Ovary (tissue), 9 donors: ENCODE data around the gene KIAA1671. TPM values are rescaled to one million over a fixed set of nuclear protein-coding genes. Genes with fewer than 3 reads are reported as not detected.

Experiments used
- DNase-seq, 5 donors: peaks; one replicate each; pipeline ENCODE4 v3.0.0-alpha.2; 2019 to 2020
- H3K27ac ChIP-seq, 2 donors: fragments of 200-600 bp; one replicate each; pipeline versions ENCODE4 v1.5.1 to v1.8.0; 2019 to 2022
- H3K27me3 ChIP-seq: fragments of 200-600 bp; one replicate; pipeline ENCODE4 v1.8.0; 2022
- H3K36me3 ChIP-seq: fragments of 200-600 bp; sonication (generic); one replicate; pipeline ENCODE4 v1.5.1; 2019
- H3K4me1 ChIP-seq: one replicate; pipeline ENCODE4 v1.8.1; 2013; ENCODE audit warnings: mild to moderate bottlenecking, moderate library complexity; ENCODE audit not compliant: insufficient read depth
- H3K4me3 ChIP-seq: fragments of 200-600 bp; sonication (generic); one replicate; pipeline ENCODE4 v1.5.1; 2017
- H3K9me3 ChIP-seq, 2 donors: fragments of 200-600 bp in 1 of 2; sonication (generic) in 1 of 2; one replicate each; pipeline versions ENCODE4 v1.5.1 to v1.8.1; 2013 to 2019; ENCODE audit warnings: mild to moderate bottlenecking in 1 of 2, moderate library complexity in 1 of 2
- CTCF ChIP-seq, 3 donors: fragments of 450-650 bp in 2 of 3; fragments of 200-600 bp in 1 of 3; IDR thresholded peaks; one replicate each; pipeline versions ENCODE4 v1.5.1 to v1.8.0; 2016 to 2022; ENCODE audit warnings: antibody characterized with exemption in 3 of 3, mild to moderate bottlenecking in 1 of 3
- EP300 ChIP-seq: sonication (generic); formaldehyde crosslinking; IDR thresholded peaks from one replicate; pipeline ENCODE4 v1.6.1; 2017; ENCODE audit warnings: antibody characterized with exemption
- POLR2A ChIP-seq: fragments of 450-650 bp; IDR thresholded peaks from one replicate; pipeline ENCODE4 v1.6.1; 2017; ENCODE audit warnings: antibody characterized with exemption, mild to moderate bottlenecking, moderate library complexity
- WGBS, 3 donors: extraction: QIAGEN DNeasy Blood & Tissue Kit in 1 of 3; methylation state at CpG; one replicate each; pipeline versions ENCODE4 v1.1.5 to v1.1.7; 2013 to 2017; 5-methylcytosine and 5-hydroxymethylcytosine counted together
- intact Hi-C, 4 donors: fragments of 100-400 bp; cut with DNase I; formaldehyde crosslinking; loops; one replicate each; pipeline versions ENCODE4 v1.11.0 to v1.15.1; 2022 to 2023
- polyA plus RNA-seq, 2 donors: library from polyadenylated mRNA; stranded (reverse); fragments of 200-250 nt in 1 of 2; fragments of 350-450 nt in 1 of 2; fragmentation: Illumina TruSeq in 1 of 2; extraction: RNeasy Lipid Tissue Mini Kit (QIAGEN cat#74804) in 1 of 2; gene quantifications; one replicate each; pipeline ENCODE4 v1.2.3, GENCODE V29; 2013 to 2014
- total RNA-seq, 7 donors: library from RNA; depleted of rRNA in 2 of 7; stranded (reverse); fragments of >200 nt in 2 of 7; fragmentation: NEBNext Ultra II Directional in 3 of 7; extraction: Animal tissue kit (Norgen Biotek cat#: 25700) in 3 of 7; gene quantifications; one replicate each; pipeline versions ENCODE4 v1.1.0 to v1.2.4, GENCODE V29; 2016 to 2023
- donor health status: DM: no; HTN: no; CAD: no; lungs with moderate emphysema.
- donor health status: DM: no; HTN: no; CAD: no.
- donor health status: Bipolar disorder and iron deficiency.
- donor health status: DM: yes; HTN: yes; CAD: no.
- donor health status: DM: no; HTN: no; CAD: no.
- donor health status: DM: yes; HTN: yes; CAD: no.

The KIAA1671 gene
- total and polyA plus RNA-seq, 9 donors = 9.8 to 27.9 (median 24.5) TPM

DNA sequence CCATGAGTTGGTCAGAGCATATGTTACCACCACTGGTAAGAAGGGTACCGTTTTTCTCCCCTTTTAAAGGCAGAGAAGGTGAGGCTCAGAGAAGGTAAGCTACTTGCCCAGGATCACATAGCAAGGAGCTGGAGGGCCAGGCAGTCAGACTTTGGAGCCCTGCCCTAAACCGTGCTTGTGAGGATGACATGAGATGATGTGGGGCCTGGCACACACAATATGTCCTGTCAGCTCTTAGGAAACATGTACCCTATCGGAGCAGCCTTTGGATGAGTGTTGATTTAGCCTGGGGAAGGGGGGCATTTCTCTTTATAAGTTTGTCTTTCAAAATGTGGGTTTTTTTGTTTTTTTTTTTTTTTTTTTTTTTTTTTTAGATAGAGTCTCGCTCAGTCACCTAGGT is 146.7 kb downstream of the KIAA1671 start:
- Histone ChIP-seq H3K4me3 (no peak overlapping the region), H3K9me3 (no peaks in the 10 kb centered on the region), H3K4me1 (peaks cover 3% of the 10 kb centered on the region), H3K36me3 (no peaks in the 10 kb centered on the region), H3K27ac (no peak overlapping the region), H3K27me3 (no peaks in the 10 kb centered on the region)
- TF ChIP-seq EP300 = no peak
- no peak for TF ChIP-seq POLR2A
- no peak for TF ChIP-seq CTCF (IDR thresholded peaks at IDR 0.05)
- 87 to 91% (median 88%) methylated on average over 4 of the region's 4 CpGs for WGBS, 3 donors
- intact Hi-C loops = no loop called here
- DNase-seq = no peak

GRCh38 chr22:25100402-25100801 is 147.9 kb downstream of the KIAA1671 start:
- Histone ChIP-seq H3K4me3 (no peak overlapping the region), H3K4me1 (peaks cover 3% of the 10 kb centered on the region), H3K36me3 (no peaks in the 10 kb centered on the region), H3K27me3 (no peaks in the 10 kb centered on the region), H3K27ac (no peak overlapping the region), H3K9me3 (no peaks in the 10 kb centered on the region)
- 91 to 96% (median 95%) methylated on average over 4 of the region's 4 CpGs for WGBS, 3 donors
- DNase-seq = no peak
- intact Hi-C loops = no loop called here
- no peak for TF ChIP-seq CTCF (IDR thresholded peaks at IDR 0.05)
- TF ChIP-seq EP300 = no peak
- TF ChIP-seq POLR2A = no peak

- no peak for DNase-seq
- no peaks in the 10 kb centered on the region for H3K36me3 ChIP-seq
- no peak for TF ChIP-seq POLR2A
- TF ChIP-seq EP300 = no peak
- no peak for TF ChIP-seq CTCF (IDR thresholded peaks at IDR 0.05)
- 16 to 31% (median 19%) methylated on average over 5 of the region's 5 CpGs for WGBS, 3 donors
- intact Hi-C loops = no loop called here
- no peaks in the 10 kb centered on the region for H3K27me3 ChIP-seq
- H3K4me3 ChIP-seq = no peak overlapping the region
- no peak overlapping the region for H3K27ac ChIP-seq
- H3K9me3 ChIP-seq = no peaks in the 10 kb centered on the region
- H3K4me1 ChIP-seq = peaks cover 3% of the 10 kb centered on the region
Measured at GRCh38 chr22:25100948-25101347, 148.4 kb downstream of the KIAA1671 start.

GRCh38 chr22:25101501-25101900 is 149.0 kb downstream of the KIAA1671 start:
- no peak overlapping the region for H3K27ac ChIP-seq
- no peaks in the 10 kb centered on the region for H3K27me3 ChIP-seq
- peaks cover 3% of the 10 kb centered on the region for H3K4me1 ChIP-seq
- intact Hi-C loops = no loop called here
- H3K36me3 ChIP-seq = no peaks in the 10 kb centered on the region
- DNase-seq = no peak
- H3K9me3 ChIP-seq = no peaks in the 10 kb centered on the region
- WGBS, 3 donors = 74 to 80% (median 78%) methylated on average over 4 of the region's 4 CpGs
- no peak for TF ChIP-seq CTCF (IDR thresholded peaks at IDR 0.05)
- no peak for TF ChIP-seq POLR2A
- no peak for TF ChIP-seq EP300
- H3K4me3 ChIP-seq = no peak overlapping the region

DNA sequence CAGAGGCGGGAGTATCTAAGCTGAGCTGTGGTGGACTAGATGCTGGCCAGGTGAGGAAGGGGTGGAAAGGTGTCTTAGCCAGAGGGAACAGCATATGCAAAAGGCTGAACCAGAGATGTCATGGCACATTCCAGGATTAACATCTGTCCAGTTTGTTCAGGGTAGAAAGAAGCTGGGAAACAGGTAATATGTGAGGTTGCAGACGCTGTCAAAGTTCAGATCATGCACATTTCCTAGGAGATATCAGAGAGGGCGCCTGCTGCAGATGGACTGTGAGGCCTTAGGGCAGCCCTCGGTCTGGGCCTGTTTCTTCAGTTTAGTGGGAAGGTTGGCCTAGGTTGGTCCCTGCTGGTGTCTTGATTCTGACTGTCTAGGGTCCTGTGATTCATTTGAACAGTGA is 149.5 kb downstream of the KIAA1671 start:
- H3K4me3 ChIP-seq = no peak overlapping the region
- no peaks in the 10 kb centered on the region for H3K27me3 ChIP-seq
- H3K4me1 ChIP-seq = peaks cover 3% of the 10 kb centered on the region
- TF ChIP-seq POLR2A = no peak
- TF ChIP-seq EP300 = no peak
- TF ChIP-seq CTCF (IDR thresholded peaks at IDR 0.05) = no peak
- intact Hi-C loops = no loop called here
- H3K27ac ChIP-seq = no peak overlapping the region
- H3K36me3 ChIP-seq = no peaks in the 10 kb centered on the region
- DNase-seq = no peak
- 92 to 98% (median 95%) methylated on average over 4 of the region's 4 CpGs for WGBS, 3 donors
- no peaks in the 10 kb centered on the region for H3K9me3 ChIP-seq
